H9 (cell line): Measurements from ENCODE around the gene PAIP2. TPM values are rescaled to one million over a fixed set of nuclear protein-coding genes. Genes with fewer than 3 reads are reported as not detected.
"Not testable (repeated sequence)": the region's sequence is repeated elsewhere in the genome, so short reads cannot be mapped to it uniquely, and the experiment has no call there.

Experiments used
- DNase-seq: peaks from one replicate; pipeline ENCODE4 v3.0.0-alpha.2; 2017
- H2AFZ ChIP-seq: one replicate; pipeline ENCODE4 v1.6.1; 2013; ENCODE audit warnings: mild to moderate bottlenecking, low read length, control low read depth, moderate library complexity
- H2AK5ac ChIP-seq: 2 replicates; pipeline ENCODE4 v1.6.1; 2013; ENCODE audit warnings: low read length, control low read depth, mixed read lengths; ENCODE audit not compliant: insufficient read length
- H2BK120ac ChIP-seq: one replicate; pipeline ENCODE4 v1.6.1; 2013; ENCODE audit warnings: low read depth, mild to moderate bottlenecking, low read length, control low read depth, inconsistent platforms; ENCODE audit not compliant: poor library complexity, severe bottlenecking
- H2BK12ac ChIP-seq: 2 replicates; pipeline ENCODE4 v1.6.1; 2013; ENCODE audit warnings: low read length, control low read depth, mixed read lengths, low read depth; ENCODE audit not compliant: insufficient read length
- H2BK15ac ChIP-seq: 2 replicates; pipeline ENCODE4 v1.6.1; 2013; ENCODE audit warnings: low read depth, low read length, control low read depth
- H2BK20ac ChIP-seq: one replicate; pipeline ENCODE4 v1.6.1; 2013; ENCODE audit warnings: low read depth, mild to moderate bottlenecking, low read length, control low read depth, inconsistent platforms; ENCODE audit not compliant: poor library complexity, severe bottlenecking
- H2BK5ac ChIP-seq: 2 replicates; pipeline ENCODE4 v1.6.1; 2013; ENCODE audit warnings: low read length, control low read depth, mixed read lengths; ENCODE audit not compliant: insufficient read length
- H3K14ac ChIP-seq: 2 replicates; pipeline ENCODE4 v1.6.1; 2013; ENCODE audit warnings: low read length, control low read depth; ENCODE audit not compliant: insufficient read depth
- H3K18ac ChIP-seq: 2 replicates; pipeline ENCODE4 v1.6.1; 2013; ENCODE audit warnings: low read depth, mild to moderate bottlenecking, mixed read lengths, low read length, control low read depth; ENCODE audit not compliant: insufficient read length
- H3K23ac ChIP-seq: 2 replicates; pipeline ENCODE4 v1.6.1; 2013; ENCODE audit warnings: low read length, control low read depth, mixed read lengths, low read depth; ENCODE audit not compliant: insufficient read length
- H3K23me2 ChIP-seq: 2 replicates; pipeline ENCODE4 v1.6.1; 2013; ENCODE audit warnings: low read depth, mild to moderate bottlenecking, mixed read lengths, low read length, control low read depth; ENCODE audit not compliant: insufficient read length, poor library complexity, severe bottlenecking
- H3K27ac ChIP-seq: 2 replicates; pipeline ENCODE4 v1.5.1; 2013; ENCODE audit warnings: low read length, control low read depth, mixed read lengths, low read depth; ENCODE audit not compliant: insufficient read length
- H3K27me3 ChIP-seq: 2 replicates; pipeline ENCODE4 v1.6.1; 2013; ENCODE audit warnings: low read length, control low read depth, inconsistent platforms; ENCODE audit not compliant: insufficient read depth
- H3K4ac ChIP-seq: 2 replicates; pipeline ENCODE4 v1.6.1; 2013; ENCODE audit warnings: low read depth, mild to moderate bottlenecking, control low read depth, inconsistent platforms, low read length, moderate library complexity
- H3K4me1 ChIP-seq: 2 replicates; pipeline ENCODE4 v1.6.1; 2013; ENCODE audit warnings: low read length, control low read depth, inconsistent platforms; ENCODE audit not compliant: insufficient read depth
- H3K4me2 ChIP-seq: 2 replicates; pipeline ENCODE4 v1.6.1; 2013; ENCODE audit warnings: low read length, control low read depth, mixed read lengths; ENCODE audit not compliant: insufficient read length, insufficient read depth
- H3K56ac ChIP-seq: 2 replicates; pipeline ENCODE4 v1.6.1; 2013; ENCODE audit warnings: low read depth, mild to moderate bottlenecking, mixed read lengths, low read length, control low read depth; ENCODE audit not compliant: insufficient read length
- H3K79me1 ChIP-seq: 2 replicates; pipeline ENCODE4 v1.6.1; 2013; ENCODE audit warnings: low read depth, mild to moderate bottlenecking, moderate library complexity, low read length, control low read depth, inconsistent platforms; ENCODE audit not compliant: insufficient read depth, poor library complexity, severe bottlenecking
- H3K79me2 ChIP-seq: 2 replicates; pipeline ENCODE4 v1.6.1; 2013; ENCODE audit warnings: low read length, control low read depth, inconsistent platforms; ENCODE audit not compliant: insufficient read depth
- H3K9ac ChIP-seq: 2 replicates; pipeline ENCODE4 v1.6.1; 2013; ENCODE audit warnings: low read length, control low read depth, mixed read lengths; ENCODE audit not compliant: insufficient read length; ENCODE audit errors: extremely low read depth
- H3K9me3 ChIP-seq: one replicate; pipeline ENCODE4 v1.6.1; 2013; ENCODE audit warnings: low read depth, low read length, inconsistent platforms; ENCODE audit not compliant: control insufficient read depth
- H3T11ph ChIP-seq: one replicate; pipeline ENCODE4 v1.6.1; 2013; ENCODE audit warnings: mild to moderate bottlenecking, low read length, control low read depth, inconsistent platforms
- H4K20me1 ChIP-seq: one replicate; pipeline ENCODE4 v1.6.1; 2013; ENCODE audit not compliant: control insufficient read depth, insufficient read length, insufficient read depth
- H4K5ac ChIP-seq: 2 replicates; pipeline ENCODE4 v1.6.1; 2013; ENCODE audit warnings: low read depth, mild to moderate bottlenecking, mixed read lengths, low read length, control low read depth; ENCODE audit not compliant: insufficient read length
- H4K8ac ChIP-seq: replicated peaks from 2 replicates; pipeline ENCODE4 v1.6.1; 2013; ENCODE audit warnings: low read length, control low read depth, mixed read lengths, low read depth; ENCODE audit not compliant: insufficient read length
- H4K91ac ChIP-seq: 2 replicates; pipeline ENCODE4 v1.6.1; 2013; ENCODE audit warnings: low read depth, mild to moderate bottlenecking, moderate library complexity, mixed read lengths, low read length, control low read depth; ENCODE audit not compliant: insufficient read length
- H3K27ac Mint-ChIP-seq, 3 experiments: 2 replicates in 2 of 3; 3 replicates in 1 of 3; pipeline ENCODE4 v1.8.0; 2020 to 2021; ENCODE audit warnings: mixed read lengths in 3 of 3, mild to moderate bottlenecking in 1 of 3, moderate library complexity in 1 of 3
- H3K27me3 Mint-ChIP-seq: 2 replicates; pipeline ENCODE4 v1.8.0; 2021; ENCODE audit warnings: low read depth, mild to moderate bottlenecking, moderate library complexity, mixed read lengths
- H3K36me3 Mint-ChIP-seq, 3 experiments: 2 replicates in 2 of 3; 3 replicates in 1 of 3; pipeline ENCODE4 v1.8.0; 2020 to 2021; ENCODE audit warnings: low read depth in 3 of 3, mixed read lengths in 3 of 3; ENCODE audit not compliant: insufficient read depth in 1 of 3
- H3K4me1 Mint-ChIP-seq, 2 experiments: 2 replicates each; pipeline ENCODE4 v1.8.0; 2020; ENCODE audit warnings: mixed read lengths in 2 of 2
- H3K4me3 Mint-ChIP-seq, 2 experiments: 2 replicates in 1 of 2; 3 replicates in 1 of 2; pipeline ENCODE4 v1.8.0; 2020 to 2021; ENCODE audit warnings: mild to moderate bottlenecking in 2 of 2, mixed read lengths in 2 of 2, moderate library complexity in 1 of 2
- H3K9me3 Mint-ChIP-seq, 2 experiments: 2 replicates in 1 of 2; 3 replicates in 1 of 2; pipeline ENCODE4 v1.8.0; 2020; ENCODE audit warnings: mild to moderate bottlenecking in 2 of 2, mixed read lengths in 2 of 2, moderate library complexity in 1 of 2
- WGBS: extraction: QIAGEN DNeasy Blood & Tissue Kit; methylation state at CpG from one replicate; pipeline ENCODE4 v1.1.7; 2013; ENCODE audit warnings: missing lambda C conversion rate, low lambda C conversion rate, mixed read lengths; ENCODE audit not compliant: insufficient read length; ENCODE audit errors: extremely low coverage; 5-methylcytosine and 5-hydroxymethylcytosine counted together
- total RNA-seq: library from RNA; stranded (reverse); gene quantifications from 2 replicates; pipeline ENCODE4 v1.2.1, GENCODE V29; 2021

PAIP2 gene
- total RNA-seq, 1 experiment from 2014 or later: 121 TPM

GRCh38 chr5:139347863-139348262, 6.2 kb downstream of the PAIP2 start:
- not testable (repeated sequence) for H3K4me2 ChIP-seq, H3K4me1 ChIP-seq, H4K8ac ChIP-seq, H2BK120ac ChIP-seq, H2BK15ac ChIP-seq, H2BK12ac ChIP-seq, H3K27ac ChIP-seq, DNase-seq, H3K23ac ChIP-seq, H3K27ac Mint-ChIP-seq, H4K5ac ChIP-seq, H4K91ac ChIP-seq, H3K9me3 ChIP-seq, H3K9ac ChIP-seq, H3K79me1 ChIP-seq, H3K9me3 Mint-ChIP-seq, H3K18ac ChIP-seq, H3T11ph ChIP-seq, H3K56ac ChIP-seq, H3K27me3 Mint-ChIP-seq, H3K23me2 ChIP-seq, H3K4ac ChIP-seq, H3K14ac ChIP-seq, H2BK20ac ChIP-seq, H2AFZ ChIP-seq, H3K27me3 ChIP-seq, H3K4me3 Mint-ChIP-seq, H2BK5ac ChIP-seq, H2AK5ac ChIP-seq, H4K20me1 ChIP-seq
- no CpG with 5 or more reads among the region's 9 CpGs for WGBS
- peaks cover 64% of the 10 kb centered on the region for H3K79me2 ChIP-seq
- Mint-ChIP-seq H3K36me3 (peaks cover 20 to 51% (median 40%) of the 10 kb centered on the region in 3 experiments; a peak in 6 of 7 replicates), H3K4me1 (peaks cover 10 to 17% of the 10 kb centered on the region in 2 experiments)
